GM18858 (cell line): ENCODE measurements around the gene E2F8.
A peak's percentile ranks its signal among the peaks of the same experiment; 100 is the strongest.
"Not testable (repeated sequence)": the region's sequence is repeated elsewhere in the genome, so short reads cannot be mapped to it uniquely, and the experiment has no call there.

Experiments
- ATAC-seq: cut with Tn5 transposase; IDR thresholded peaks from one replicate; pipeline ENCODE4 v1.9.1; 2021; ENCODE audit not compliant: unreplicated experiment

The E2F8 gene

GRCh38 chr11:19240420-19241259 lies at the start of gene E2F8:
Gene E2F8 (minus strand): TSS chr11:19240945. CDS start chr11:19240121, 824 bp downstream.
- peak; percentile 77 for ATAC-seq

- ATAC-seq, result no peak
These were observed 49.6 kb upstream of the E2F8 start for GRCh38 chr11:19290356-19290755.

GRCh38 chr11:19288256-19288655 lies 47.5 kb upstream of the E2F8 start:
- no peak for ATAC-seq

- no peak for ATAC-seq
These were observed 45.7 kb upstream of the E2F8 start for GRCh38 chr11:19286411-19286810.

GRCh38 chr11:19284881-19285280 lies 44.1 kb upstream of the E2F8 start:
- no peak for ATAC-seq

- ATAC-seq, result no peak
These were observed 43.2 kb upstream of the E2F8 start for GRCh38 chr11:19283991-19284390.

GRCh38 chr11:19281555-19281954 lies 40.8 kb upstream of the E2F8 start:
- no peak for ATAC-seq

GRCh38 chr11:19281041-19281440 lies 40.3 kb upstream of the E2F8 start:
- ATAC-seq, result peak; percentile 29

- no peak for ATAC-seq
These were observed 38.7 kb upstream of the E2F8 start for GRCh38 chr11:19279451-19279850.

- no peak for ATAC-seq
These were observed 36.4 kb upstream of the E2F8 start for GRCh38 chr11:19276859-19277808.

- no peak for ATAC-seq
These were observed 34.8 kb upstream of the E2F8 start for GRCh38 chr11:19275496-19275895.

- not testable (repeated sequence) for ATAC-seq
These were observed 32.5 kb upstream of the E2F8 start for GRCh38 chr11:19273219-19273618.

- no peak for ATAC-seq
These were observed 28.2 kb upstream of the E2F8 start for GRCh38 chr11:19268909-19269308.

- ATAC-seq, result no peak
These were observed 26.8 kb upstream of the E2F8 start for GRCh38 chr11:19267567-19267966.

- ATAC-seq, result no peak
These were observed 22.6 kb upstream of the E2F8 start for GRCh38 chr11:19263333-19263732.

- no peak for ATAC-seq
These were observed 19.0 kb upstream of the E2F8 start for GRCh38 chr11:19259487-19260345.

- ATAC-seq, result no peak
These were observed 18.0 kb upstream of the E2F8 start for GRCh38 chr11:19258641-19259230.

GRCh38 chr11:19254441-19254840 lies 13.7 kb upstream of the E2F8 start:
- ATAC-seq, result not testable (repeated sequence)

GRCh38 chr11:19253817-19254216 lies 13.1 kb upstream of the E2F8 start:
- ATAC-seq, result no peak

- ATAC-seq, result no peak
These were observed 12.5 kb upstream of the E2F8 start for GRCh38 chr11:19253153-19253745.
